H1 (cell line): ENCODE data around the gene BTN1A1. TPM values are rescaled to one million over a fixed set of nuclear protein-coding genes. Genes with fewer than 3 reads are reported as not detected.

Source experiments
- CTCF ChIA-PET: fragments of 300-600 bp; sonication (Branson Sonifier 250); formaldehyde crosslinking; loops from one replicate; lab custom pipeline; 2021; ENCODE audit not compliant: partially characterized antibody; lab: Charles Lee
- POLR2A ChIA-PET: fragments of 300-600 bp; sonication (Branson Sonifier 250); formaldehyde crosslinking; loops from one replicate; lab custom pipeline; 2021; ENCODE audit warnings: inconsistent platforms; ENCODE audit not compliant: partially characterized antibody; lab: Charles Lee
- DNase-seq, 2 experiments: peaks; one replicate each; pipeline versions ENCODE4 v3.0.0 to v3.0.0-alpha.2; 2010 to 2022; ENCODE audit warnings: low spot score in 2 of 2, low read depth in 1 of 2, mixed read lengths in 1 of 2
- FAIRE-seq: peaks from 2 replicates; lab custom pipeline; 2011; peaks lifted over from hg19 to GRCh38; lab: Jason Lieb, UNC
- H2AFZ ChIP-seq: 2 replicates; pipeline ENCODE4 v1.8.1; 2012; ENCODE audit warnings: low read length, inconsistent platforms
- H2AK5ac ChIP-seq: 2 replicates; pipeline ENCODE4 v1.6.1; 2013; ENCODE audit warnings: low read depth, low read length
- H2BK120ac ChIP-seq: replicated peaks from 2 replicates; pipeline ENCODE3; 2013; ENCODE audit warnings: low read depth, low read length, inconsistent platforms
- H2BK12ac ChIP-seq: 2 replicates; pipeline ENCODE4 v1.6.1; 2013; ENCODE audit warnings: low read depth, low read length
- H2BK15ac ChIP-seq: 2 replicates; pipeline ENCODE4 v1.6.1; 2013; ENCODE audit warnings: low read length
- H2BK20ac ChIP-seq: 2 replicates; pipeline ENCODE4 v1.6.1; 2013; ENCODE audit warnings: low read length
- H2BK5ac ChIP-seq: 2 replicates; pipeline ENCODE4 v1.6.1; 2013; ENCODE audit warnings: low read depth, low read length
- H3K14ac ChIP-seq: 2 replicates; pipeline ENCODE4 v1.6.1; 2013; ENCODE audit warnings: inconsistent platforms; ENCODE audit not compliant: insufficient read length
- H3K18ac ChIP-seq: 2 replicates; pipeline ENCODE4 v1.6.1; 2013; ENCODE audit warnings: low read length; ENCODE audit errors: extremely low read depth
- H3K23ac ChIP-seq: 2 replicates; pipeline ENCODE4 v1.6.1; 2013; ENCODE audit warnings: inconsistent platforms; ENCODE audit not compliant: insufficient read length
- H3K23me2 ChIP-seq: 2 replicates; pipeline ENCODE4 v1.6.1; 2013; ENCODE audit warnings: low read depth, low read length
- H3K27ac ChIP-seq: 2 replicates; pipeline ENCODE4 v1.6.1; 2011; ENCODE audit warnings: low read depth, low read length, inconsistent platforms
- H3K27me3 ChIP-seq, 4 experiments: replicated peaks in 1 of 4; 1 replicate in 1 of 4; 2 replicates in 3 of 4; pipeline versions ENCODE4 v1.6.1 to v1.8.1; 2011 to 2013; ENCODE audit warnings: low read length in 3 of 4, mild to moderate bottlenecking in 3 of 4, inconsistent platforms in 2 of 4, mixed read lengths in 2 of 4, moderate library complexity in 1 of 4; ENCODE audit not compliant: control insufficient read depth in 3 of 4, insufficient read depth in 3 of 4; ENCODE audit errors: extremely low read depth in 1 of 4
- H3K36me3 ChIP-seq, 4 experiments: 2 replicates each; pipeline versions ENCODE4 v1.6.1 to v1.8.1; 2011 to 2013; ENCODE audit warnings: mild to moderate bottlenecking in 4 of 4, low read length in 3 of 4, moderate library complexity in 2 of 4, control low read depth in 1 of 4, inconsistent platforms in 1 of 4; ENCODE audit not compliant: insufficient read depth in 4 of 4, control insufficient read depth in 2 of 4
- H3K4ac ChIP-seq: replicated peaks from 2 replicates; pipeline ENCODE3; 2013; ENCODE audit warnings: low read length, low read depth, mixed read lengths, inconsistent platforms; ENCODE audit not compliant: insufficient read length
- H3K4me1 ChIP-seq, 4 experiments: replicated peaks in 1 of 4; 1 replicate in 1 of 4; 2 replicates in 3 of 4; pipeline versions ENCODE4 v1.6.1 to v1.8.1; 2011 to 2013; ENCODE audit warnings: low read length in 3 of 4, inconsistent platforms in 2 of 4, mixed read lengths in 1 of 4; ENCODE audit not compliant: insufficient read depth in 4 of 4, control insufficient read depth in 3 of 4
- H3K4me2 ChIP-seq, 2 experiments: 2 replicates each; pipeline versions ENCODE4 v1.6.1 to v1.8.1; 2011 to 2013; ENCODE audit warnings: low read depth in 2 of 2, low read length in 2 of 2, control low read depth in 1 of 2, inconsistent platforms in 1 of 2, mild to moderate bottlenecking in 1 of 2; ENCODE audit not compliant: insufficient read depth in 1 of 2
- H3K4me3 ChIP-seq, 4 experiments: fragments of 200-600, 300-600 bp in 1 of 4; sonication (generic), shearing (Covaris generic), sonication (Bioruptor Twin) in 1 of 4; 2 replicates each; pipeline versions ENCODE4 v1.5.1 to v1.8.1; 2011 to 2016; ENCODE audit warnings: low read length in 4 of 4, low read depth in 3 of 4, control low read depth in 2 of 4, inconsistent platforms in 2 of 4, mild to moderate bottlenecking in 2 of 4, mixed read lengths in 1 of 4, moderate library complexity in 1 of 4; ENCODE audit not compliant: insufficient read depth in 2 of 4; ENCODE audit errors: extremely low read depth in 1 of 4
- H3K56ac ChIP-seq: replicated peaks from 2 replicates; pipeline ENCODE3; 2013; ENCODE audit warnings: low read depth, mild to moderate bottlenecking, mixed read lengths, low read length, inconsistent platforms; ENCODE audit not compliant: insufficient read length
- H3K79me1 ChIP-seq: 2 replicates; pipeline ENCODE4 v1.6.1; 2013; ENCODE audit warnings: low read depth, low read length, control low read depth
- H3K79me2 ChIP-seq, 2 experiments: 2 replicates each; pipeline versions ENCODE4 v1.6.1 to v1.8.1; 2012 to 2013; ENCODE audit warnings: low read length in 2 of 2, mild to moderate bottlenecking in 2 of 2, inconsistent platforms in 1 of 2; ENCODE audit not compliant: insufficient read depth in 2 of 2, control insufficient read depth in 1 of 2
- H3K9ac ChIP-seq, 4 experiments: replicated peaks in 1 of 4; 1 replicate in 1 of 4; 2 replicates in 3 of 4; pipeline versions ENCODE4 v1.6.1 to v1.8.1; 2011 to 2013; ENCODE audit warnings: low read depth in 3 of 4, low read length in 3 of 4, control low read depth in 2 of 4, mild to moderate bottlenecking in 2 of 4, moderate library complexity in 2 of 4, inconsistent platforms in 1 of 4; ENCODE audit errors: extremely low read depth in 1 of 4
- H3K9me3 ChIP-seq, 2 experiments: 2 replicates each; pipeline versions ENCODE4 v1.6.1 to v1.8.1; 2012 to 2013; ENCODE audit warnings: mild to moderate bottlenecking in 2 of 2, moderate library complexity in 2 of 2, control low read depth in 1 of 2, inconsistent platforms in 1 of 2, low read depth in 1 of 2, low read length in 1 of 2, mixed read lengths in 1 of 2; ENCODE audit not compliant: insufficient read depth in 2 of 2
- H4K20me1 ChIP-seq, 2 experiments: replicated peaks in 1 of 2; 2 replicates each; pipeline versions ENCODE3 to v1.8.1; 2011 to 2013; ENCODE audit warnings: inconsistent platforms in 2 of 2, low read length in 2 of 2, mild to moderate bottlenecking in 1 of 2; ENCODE audit not compliant: insufficient read depth in 2 of 2, control insufficient read depth in 1 of 2
- H4K5ac ChIP-seq: 2 replicates; pipeline ENCODE4 v1.6.1; 2013; ENCODE audit warnings: low read length, low read depth, mixed read lengths, inconsistent platforms; ENCODE audit not compliant: insufficient read length
- H4K8ac ChIP-seq: 2 replicates; pipeline ENCODE4 v1.8.0; 2013; ENCODE audit warnings: mild to moderate bottlenecking, moderate library complexity, low read length, inconsistent platforms; ENCODE audit not compliant: insufficient read depth; ENCODE audit errors: extremely low read depth
- H4K91ac ChIP-seq: replicated peaks from 2 replicates; pipeline ENCODE3; 2013; ENCODE audit warnings: low read length, mixed read lengths, inconsistent platforms; ENCODE audit not compliant: insufficient read length
- CBX5 ChIP-seq: fragments of 300-800, 300-1000 bp; sonication (generic); IDR thresholded peaks from 2 replicates; pipeline ENCODE4 v1.7.1; 2016; ENCODE audit warnings: antibody characterized with exemption, low read length, low read depth
- CBX8 ChIP-seq: fragments of 300-800, 300-1000 bp; sonication (generic); IDR thresholded peaks from 2 replicates; pipeline ENCODE4 v1.7.1; 2016; ENCODE audit warnings: low read depth, low read length, borderline replicate concordance
- EGR1 ChIP-seq: IDR thresholded peaks from 2 replicates; pipeline ENCODE4 v1.6.1; 2011; ENCODE audit warnings: low read depth, low read length, borderline replicate concordance
- HDAC2 ChIP-seq, 2 experiments: fragments of 300-600 bp in 1 of 2; sonication (generic) in 1 of 2; IDR thresholded peaks; 2 replicates each; pipeline ENCODE4 v1.6.1; 2011 to 2012; ENCODE audit warnings: low read depth in 2 of 2, low read length in 2 of 2, mild to moderate bottlenecking in 2 of 2, moderate library complexity in 2 of 2, borderline replicate concordance in 1 of 2, inconsistent platforms in 1 of 2
- JUN ChIP-seq: IDR thresholded peaks from 2 replicates; pipeline ENCODE4 v1.6.1; 2011; ENCODE audit warnings: low read depth, mild to moderate bottlenecking, improper control_type of control experiment, low read length
- MAFK ChIP-seq: IDR thresholded peaks from 2 replicates; pipeline ENCODE4 v1.6.1; 2012; ENCODE audit warnings: low read depth, mild to moderate bottlenecking, improper control_type of control experiment, low read length
- RNF2 ChIP-seq: fragments of 200-900, 300-1000 bp; sonication (generic); IDR thresholded peaks from 2 replicates; pipeline ENCODE4 v1.7.1; 2016; ENCODE audit warnings: borderline replicate concordance, low read depth, mild to moderate bottlenecking, antibody characterized with exemption, low read length; ENCODE audit not compliant: poor library complexity, severe bottlenecking; ENCODE audit errors: missing control alignments
- RXRA ChIP-seq: IDR thresholded peaks from 2 replicates; pipeline ENCODE4 v1.6.1; 2011; ENCODE audit warnings: low read depth, mild to moderate bottlenecking, low read length, moderate library complexity; ENCODE audit not compliant: insufficient read depth
- SAP30 ChIP-seq: fragments of 300-600 bp; sonication (generic); IDR thresholded peaks from 2 replicates; pipeline ENCODE4 v1.7.1; 2012; ENCODE audit warnings: low read length, moderate library complexity, mild to moderate bottlenecking, inconsistent platforms; ENCODE audit not compliant: insufficient read depth, insufficient replicate concordance
- TCF12 ChIP-seq: IDR thresholded peaks from 2 replicates; pipeline ENCODE4 v1.6.1; 2011; ENCODE audit warnings: low read depth, mild to moderate bottlenecking, low read length
- TEAD4 ChIP-seq: IDR thresholded peaks from 2 replicates; pipeline ENCODE4 v1.6.1; 2012; ENCODE audit warnings: low read depth, low read length, inconsistent platforms, mixed read lengths
- YY1 ChIP-seq: IDR thresholded peaks from 2 replicates; pipeline ENCODE4 v1.6.1; 2011; ENCODE audit warnings: low read depth, mild to moderate bottlenecking, low read length
- WGBS, 2 experiments: shearing (Covaris generic) in 1 of 2; methylation state at CpG; one replicate each; pipeline versions ENCODE4 v1.1.6 to v1.1.7; 2013 to 2015; ENCODE audit warnings: low lambda C conversion rate in 2 of 2, mixed read lengths in 2 of 2, inconsistent platforms in 1 of 2, low coverage in 1 of 2, missing lambda C conversion rate in 1 of 2; ENCODE audit not compliant: insufficient replicate concordance in 2 of 2, insufficient coverage in 1 of 2, insufficient read length in 1 of 2; ENCODE audit errors: extremely low coverage in 1 of 2, missing lambda C conversion rate in 1 of 2; 5-methylcytosine and 5-hydroxymethylcytosine counted together
- polyA plus RNA-seq, 7 experiments: library from polyadenylated mRNA; depleted of rRNA in 3 of 7; stranded (reverse) in 5 of 7; unstranded in 2 of 7; fragments of >200 nt in 5 of 7; fragments of 200-250 nt in 2 of 7; gene quantifications; 1 replicate in 5 of 7; 2 replicates in 1 of 7; 4 replicates in 1 of 7; pipeline versions ENCODE4 v1.2.1 to v1.2.3, GENCODE V29; 2011 to 2013; ENCODE audit warnings: missing spikeins in 2 of 7, mixed read lengths in 2 of 7
- total RNA-seq: library from RNA; stranded (reverse); fragmentation: NEBNext Ultra II Directional; extraction: Animal tissue kit (Norgen Biotek cat#: 25700); gene quantifications from 2 replicates; pipeline ENCODE4 v1.2.1, GENCODE V29; 2021

BTN1A1 gene
- total and polyA plus RNA-seq, 2 of the 8 experiments (the other 6 are each of a cell fraction or from before 2014, with no cell fraction given), result 0.28 to 0.35 TPM

DNA sequence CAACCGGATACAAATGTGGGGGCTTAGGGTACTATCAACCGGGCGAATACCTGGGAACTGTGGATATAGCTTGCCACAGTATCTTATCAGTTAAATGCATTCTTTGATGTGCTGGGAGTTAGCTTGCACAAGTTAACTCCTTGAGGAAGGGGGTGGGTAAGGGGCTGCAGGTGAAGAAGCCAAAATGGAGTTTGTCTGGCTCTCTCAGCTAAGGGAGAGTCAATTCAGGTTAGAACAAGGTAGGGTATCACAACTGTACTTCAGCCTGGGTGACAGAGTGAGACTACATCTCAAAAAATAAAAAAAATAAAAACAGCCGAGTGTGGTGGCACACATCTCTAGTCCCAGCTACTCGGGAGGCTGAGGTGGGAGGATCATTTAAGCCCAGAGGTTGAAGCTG is 8.5 kb upstream of the BTN1A1 start:
- Histone ChIP-seq H3K56ac (no peak overlapping the region), H2BK20ac (no peak overlapping the region)
- TF ChIP-seq HDAC2 (IDR thresholded peaks at IDR 0.05; ENCODE audit: borderline replicate concordance in 1 of 2, low read depth in 2 of 2, low read length in 2 of 2), result no peak
- no peak for TF ChIP-seq TCF12
- TF ChIP-seq YY1, result no peak
- no peak for TF ChIP-seq CBX5
- TF ChIP-seq TEAD4, result no peak
- TF ChIP-seq EGR1, result no peak
- no peak for TF ChIP-seq RXRA
- no peak for TF ChIP-seq MAFK
- no peak for TF ChIP-seq JUN
- TF ChIP-seq RNF2, result no peak
- no peak for TF ChIP-seq SAP30
- TF ChIP-seq CBX8, result no peak
- TF ChIP-seq, all 59 proteins: peak for 0
- Histone ChIP-seq H3K79me2 (no peaks in the 10 kb centered on the region), H3K23ac (no peak overlapping the region), H3K9me3 (0 out of 4 replicates have a peak, but pooled peaks cover 0 to 3% of the 10 kb centered on the region in 2 experiments), H3K36me3 (no peaks in the 10 kb centered on the region), H2BK120ac (no peak overlapping the region), H2BK12ac (no peak overlapping the region), H2AFZ (no peak overlapping the region), H2AK5ac (no peak overlapping the region), H4K5ac (no peak overlapping the region), H3K79me1 (no peaks in the 10 kb centered on the region), H3K18ac (no peak overlapping the region), H3K4me3 (no peak overlapping the region), H3K27me3 (no peaks in the 10 kb centered on the region; a peak in 1 of 7 replicates), H4K8ac (no peak overlapping the region), H3K4ac (no peak overlapping the region), H2BK15ac (no peak overlapping the region), H4K91ac (no peak overlapping the region), H3K9ac (no peak overlapping the region), H3K14ac (no peak overlapping the region), H3K4me2 (no peak overlapping the region), H3K23me2 (no peaks in the 10 kb centered on the region), H4K20me1 (no peaks in the 10 kb centered on the region), H2BK5ac (no peak overlapping the region), H3K4me1 (peaks cover 0 to 3% (median under 1%) of the 10 kb centered on the region in 4 experiments; a peak in 1 of 7 replicates), H3K27ac (no peak overlapping the region)
- DNase-seq (no peak), FAIRE-seq (no peak)
- ChIA-PET CTCF (interaction anchor here (0.6 to 1.9 kb wide), 3 partner anchors 11 to 150 kb away, joined by 3 to 7 read pairs (median 5); no protein-coding TSS in a partner anchor), POLR2A (interaction anchor here (0.8 kb wide), 1 partner anchor 21 kb away, joined by 3 read pairs; no protein-coding TSS in a partner anchor)
- WGBS, 2 experiments, result 91% methylated on average over 5 of the region's 5 CpGs; no CpG with 5 or more reads in 1 of the 2 experiments
